Activated T-helper 2 cell treated with anti-CD3 and anti-CD28 coated beads, Interferon-gamma antibody, Interleukin-2, Interleukin-4, amounts not matched to agents 10 μg/mL and 5 μg/mL and 100 μg/mL, durations not matched to agents 14 hours and 24 hours and 36 hours (primary cell): ENCODE data around the gene MATCAP1. TPM values are rescaled to one million over a fixed set of nuclear protein-coding genes. Genes with fewer than 3 reads are reported as not detected.
A peak's percentile ranks its signal among the peaks of the same experiment; 100 is the strongest.

Experiments
- DNase-seq: peaks from one replicate; pipeline ENCODE4 v3.0.0; 2021; ENCODE audit warnings: low spot score
- H3K27ac Mint-ChIP-seq: one replicate; pipeline ENCODE4 v1.8.0; 2021; ENCODE audit warnings: mixed read lengths
- H3K27me3 Mint-ChIP-seq: one replicate; pipeline ENCODE4 v1.8.0; 2021; ENCODE audit warnings: low read depth, mixed read lengths
- H3K36me3 Mint-ChIP-seq: one replicate; pipeline ENCODE4 v1.8.0; 2021; ENCODE audit warnings: low read depth, mixed read lengths
- H3K4me1 Mint-ChIP-seq: one replicate; pipeline ENCODE4 v1.8.0; 2021; ENCODE audit warnings: low read depth, mixed read lengths
- H3K4me3 Mint-ChIP-seq: one replicate; pipeline ENCODE4 v1.8.0; 2021; ENCODE audit warnings: low read depth, mild to moderate bottlenecking, moderate library complexity, mixed read lengths
- H3K9me3 Mint-ChIP-seq: one replicate; pipeline ENCODE4 v1.8.0; 2021; ENCODE audit warnings: mixed read lengths
- intact Hi-C: fragments of 100-400 bp; cut with micrococcal nuclease; formaldehyde crosslinking; loops from one replicate; pipeline ENCODE4 v1.15.1; 2023
- total RNA-seq: library from RNA; stranded (reverse); gene quantifications from 2 replicates; pipeline ENCODE4 v1.2.3, GENCODE V29; 2022

Gene MATCAP1
- total RNA-seq, 1 donor from 2014 or later, result 59.5 TPM

GRCh38 chr16:67202956-67203493, 19.3 kb upstream of the MATCAP1 start:
- peaks cover 33% of the 10 kb centered on the region for H3K36me3 Mint-ChIP-seq
- H3K27ac Mint-ChIP-seq, result no peak overlapping the region
- DNase-seq, result no peak
- intact Hi-C loops, result no loop called here
- no peaks in the 10 kb centered on the region for H3K27me3 Mint-ChIP-seq
- no peak overlapping the region for H3K4me3 Mint-ChIP-seq
- no peaks in the 10 kb centered on the region for H3K9me3 Mint-ChIP-seq
- H3K4me1 Mint-ChIP-seq, result no peaks in the 10 kb centered on the region

- H3K36me3 Mint-ChIP-seq, result peaks cover 38% of the 10 kb centered on the region
- no peak overlapping the region for H3K27ac Mint-ChIP-seq
- no peaks in the 10 kb centered on the region for H3K27me3 Mint-ChIP-seq
- DNase-seq, result no peak
- H3K9me3 Mint-ChIP-seq, result no peaks in the 10 kb centered on the region
- H3K4me1 Mint-ChIP-seq, result no peaks in the 10 kb centered on the region
- no peak overlapping the region for H3K4me3 Mint-ChIP-seq
- intact Hi-C loops, result no loop called here
These were observed 18.7 kb upstream of the MATCAP1 start for GRCh38 chr16:67202426-67202825.

DNA sequence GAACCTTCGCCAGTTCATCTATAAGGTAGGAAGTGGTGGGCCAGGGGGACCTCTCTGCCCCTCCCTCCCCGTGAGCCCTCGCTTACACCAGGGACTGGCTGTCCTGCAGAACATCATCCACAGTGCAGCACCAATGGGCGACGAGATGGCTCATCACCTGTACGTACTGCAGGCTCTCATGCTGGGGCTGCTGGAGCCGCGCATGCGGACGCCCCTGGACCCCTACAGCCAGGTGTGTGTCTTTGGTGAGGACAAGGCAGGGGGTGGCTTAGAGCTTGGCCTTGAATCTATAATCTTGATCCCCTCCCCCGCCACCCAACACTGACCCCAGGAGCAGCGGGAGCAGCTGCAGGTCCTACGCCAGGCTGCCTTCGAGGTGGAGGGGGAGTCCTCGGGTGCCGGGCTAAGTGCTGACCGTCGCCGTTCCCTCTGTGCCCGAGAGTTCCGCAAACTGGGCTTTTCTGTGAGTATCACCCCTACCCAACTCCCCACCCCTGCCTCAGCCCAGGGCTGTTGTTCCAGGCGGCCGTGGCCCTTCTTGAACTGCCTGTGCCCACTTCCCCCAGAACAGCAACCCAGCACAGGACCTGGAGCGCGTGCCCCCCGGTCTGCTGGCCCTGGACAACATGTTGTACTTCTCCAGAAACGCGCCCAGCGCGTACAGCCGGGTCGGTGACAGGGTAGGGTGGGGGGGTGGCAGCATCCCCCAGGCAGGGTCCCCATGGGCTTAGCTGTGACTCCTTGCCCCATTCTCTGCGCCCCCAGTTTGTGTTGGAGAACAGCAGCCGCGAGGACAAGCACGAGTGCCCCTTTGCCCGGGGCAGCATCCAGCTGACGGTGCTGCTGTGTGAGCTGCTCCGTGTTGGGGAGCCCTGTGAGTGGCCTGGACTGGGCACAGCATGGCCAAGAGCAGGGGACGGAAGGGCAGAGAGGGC, 17.9 kb upstream of the MATCAP1 start:
- intact Hi-C loops, result no loop called here
- Mint-ChIP-seq H3K4me1 (no peaks in the 10 kb centered on the region), H3K36me3 (peaks cover 43% of the 10 kb centered on the region), H3K27ac (no peak overlapping the region), H3K27me3 (no peaks in the 10 kb centered on the region), H3K4me3 (no peak overlapping the region), H3K9me3 (no peaks in the 10 kb centered on the region)
- no peak for DNase-seq

DNA sequence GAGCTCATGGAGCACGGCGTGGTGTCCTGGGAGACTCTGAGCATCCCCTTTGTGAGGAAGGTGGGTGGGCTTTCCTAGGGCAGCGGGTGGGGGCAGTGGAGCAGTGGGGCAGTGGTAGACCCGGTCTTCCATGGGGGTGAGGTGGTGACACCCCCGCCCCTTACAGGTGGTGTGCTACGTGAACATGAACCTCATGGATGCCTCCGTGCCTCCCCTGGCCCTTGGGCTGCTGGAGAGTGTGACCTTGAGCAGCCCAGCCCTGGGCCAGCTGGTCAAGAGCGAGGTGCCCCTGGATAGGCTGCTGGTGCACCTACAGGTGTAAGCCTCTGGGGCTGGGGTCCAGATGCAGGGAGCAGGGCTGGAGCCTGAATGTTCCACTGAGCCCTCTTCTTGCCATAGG, 16.7 kb upstream of the MATCAP1 start:
- H3K4me3 Mint-ChIP-seq, result no peak overlapping the region
- no peaks in the 10 kb centered on the region for H3K27me3 Mint-ChIP-seq
- no peak overlapping the region for H3K27ac Mint-ChIP-seq
- no peak for DNase-seq
- peaks cover 7% of the 10 kb centered on the region for H3K4me1 Mint-ChIP-seq
- intact Hi-C loops, result no loop called here
- H3K9me3 Mint-ChIP-seq, result no peaks in the 10 kb centered on the region
- H3K36me3 Mint-ChIP-seq, result peaks cover 47% of the 10 kb centered on the region

DNA sequence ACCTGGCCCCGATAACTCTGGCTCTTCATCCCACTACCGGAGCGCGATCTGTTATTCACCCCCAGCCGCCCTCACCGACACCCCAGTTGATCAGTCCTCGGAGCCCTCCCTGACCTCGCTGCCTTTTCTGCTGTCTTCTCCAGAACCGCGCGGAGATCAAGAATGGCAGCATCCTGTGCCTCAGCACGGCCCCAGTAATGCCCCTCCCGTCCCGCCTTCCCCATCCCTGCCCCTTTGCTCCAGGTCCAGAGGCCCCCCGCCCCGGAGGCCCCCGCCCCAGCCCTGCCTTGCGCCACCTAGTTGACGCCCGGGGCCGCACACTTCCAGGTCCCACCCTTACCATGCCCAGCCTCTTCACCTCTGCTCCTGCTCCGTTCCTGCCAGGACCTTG, 16.0 kb upstream of the MATCAP1 start:
- Mint-ChIP-seq H3K4me1 (peaks cover 7% of the 10 kb centered on the region), H3K27me3 (no peaks in the 10 kb centered on the region), H3K4me3 (no peak overlapping the region), H3K36me3 (peaks cover 54% of the 10 kb centered on the region), H3K9me3 (no peaks in the 10 kb centered on the region), H3K27ac (no peak overlapping the region)
- DNase-seq, result no peak
- intact Hi-C loops, result no loop called here

GRCh38 chr16:67199011-67199807, 15.4 kb upstream of the MATCAP1 start, which contains the start of gene ELMO3:
TSS of gene ELMO3 (plus strand) at chr16:67199131. CDS start at chr16:67199327, 196 bp downstream.
- Mint-ChIP-seq H3K36me3 (peaks cover 60% of the 10 kb centered on the region), H3K4me3 (no peak within 1 kb of the TSS), H3K27me3 (no peaks in the 10 kb centered on the region), H3K27ac (no peak within 1 kb of the TSS), H3K9me3 (no peaks in the 10 kb centered on the region), H3K4me1 (peaks cover 7% of the 10 kb centered on the region)
- intact Hi-C loops, result no loop called here
- DNase-seq, result no peak

DNA sequence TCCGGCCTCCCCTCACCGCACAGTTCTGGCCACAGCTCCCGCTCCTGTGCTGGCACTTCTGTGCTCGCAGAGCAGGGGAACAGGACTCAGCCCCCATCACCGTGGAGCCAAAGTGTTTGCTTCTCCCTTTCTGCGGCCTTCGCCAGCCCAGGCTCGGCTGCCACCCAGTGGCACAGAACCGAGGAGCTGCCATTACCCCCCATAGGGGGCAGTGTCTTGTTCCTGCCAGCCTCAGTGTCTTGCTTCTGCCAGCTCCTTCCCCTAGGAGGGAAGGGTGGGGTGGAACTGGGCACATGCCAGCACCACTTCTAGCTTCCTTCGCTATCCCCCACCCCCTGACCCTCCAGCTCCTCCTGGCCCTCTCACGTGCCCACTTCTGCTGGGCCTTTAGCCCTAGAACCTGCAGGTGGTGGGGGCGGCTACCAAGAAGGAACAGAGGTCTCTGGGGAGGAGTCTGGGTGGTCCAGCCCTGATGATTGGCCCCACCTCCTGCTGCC, 14.5 kb upstream of the MATCAP1 start:
- no peaks in the 10 kb centered on the region for H3K9me3 Mint-ChIP-seq
- H3K27me3 Mint-ChIP-seq, result no peaks in the 10 kb centered on the region
- H3K27ac Mint-ChIP-seq, result no peak overlapping the region
- DNase-seq, result no peak
- intact Hi-C loops, result no loop called here
- peaks cover 69% of the 10 kb centered on the region for H3K36me3 Mint-ChIP-seq
- H3K4me1 Mint-ChIP-seq, result peaks cover 16% of the 10 kb centered on the region
- H3K4me3 Mint-ChIP-seq, result no peak overlapping the region

DNA sequence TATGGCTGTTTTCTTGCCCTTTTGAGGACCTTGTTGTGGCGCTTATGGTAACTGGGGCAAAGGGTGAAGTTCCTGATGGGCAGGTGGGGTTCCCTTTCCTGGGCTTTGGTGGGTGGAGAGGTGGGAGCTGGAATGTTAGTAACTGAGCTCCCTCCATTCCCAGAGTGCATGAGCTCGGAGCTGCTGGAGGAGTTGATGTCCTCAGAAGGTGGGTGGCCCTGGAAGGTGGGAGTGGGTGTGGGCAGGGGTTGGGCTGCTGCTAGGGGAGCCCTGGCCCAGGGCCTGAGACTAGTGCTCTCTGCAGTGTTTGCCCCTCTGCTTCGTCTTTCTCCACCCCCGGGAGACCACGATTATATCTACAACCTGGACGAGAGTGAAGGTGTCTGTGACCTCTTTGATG, 13.9 kb upstream of the MATCAP1 start:
- DNase-seq, result no peak
- peaks cover 75% of the 10 kb centered on the region for H3K36me3 Mint-ChIP-seq
- H3K27me3 Mint-ChIP-seq, result no peaks in the 10 kb centered on the region
- H3K4me1 Mint-ChIP-seq, result peaks cover 21% of the 10 kb centered on the region
- no peak overlapping the region for H3K27ac Mint-ChIP-seq
- no peak overlapping the region for H3K4me3 Mint-ChIP-seq
- no peaks in the 10 kb centered on the region for H3K9me3 Mint-ChIP-seq
- intact Hi-C loops, result no loop called here

DNA sequence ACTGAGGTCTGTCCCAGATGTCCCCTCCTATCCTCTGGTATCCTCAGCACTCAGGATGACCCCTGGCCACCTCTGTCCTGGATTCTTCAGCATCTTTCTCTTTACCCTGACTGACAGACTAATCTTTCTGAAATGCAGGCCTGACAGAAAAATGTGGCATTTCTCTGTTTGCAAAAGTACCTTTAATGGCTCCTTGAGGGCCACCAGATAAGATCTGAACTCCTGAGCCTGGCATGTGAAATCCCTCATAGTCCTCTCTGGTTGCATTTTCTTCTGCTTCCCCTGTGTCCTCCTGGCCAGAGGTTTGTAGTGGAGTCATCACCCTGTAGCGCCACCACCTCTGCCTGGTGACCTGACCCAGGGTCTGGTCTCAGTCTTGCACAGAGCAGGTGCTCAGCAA, 13.1 kb upstream of the MATCAP1 start:
- no peaks in the 10 kb centered on the region for H3K9me3 Mint-ChIP-seq
- DNase-seq, result no peak
- intact Hi-C loops, result no loop called here
- H3K4me3 Mint-ChIP-seq, result no peak overlapping the region
- H3K36me3 Mint-ChIP-seq, result peaks cover 71% of the 10 kb centered on the region
- H3K27me3 Mint-ChIP-seq, result no peaks in the 10 kb centered on the region
- peaks cover 24% of the 10 kb centered on the region for H3K4me1 Mint-ChIP-seq
- no peak overlapping the region for H3K27ac Mint-ChIP-seq

- Mint-ChIP-seq H3K4me3 (peak overlapping the region; percentile 39), H3K4me1 (peaks cover 30% of the 10 kb centered on the region), H3K27me3 (no peaks in the 10 kb centered on the region), H3K9me3 (no peaks in the 10 kb centered on the region), H3K27ac (no peak overlapping the region), H3K36me3 (peaks cover 69% of the 10 kb centered on the region)
- no peak for DNase-seq
- intact Hi-C loops, result no loop called here
These were observed 11.9 kb upstream of the MATCAP1 start for GRCh38 chr16:67195676-67196075.

GRCh38 chr16:67194260-67194659, 10.5 kb upstream of the MATCAP1 start:
- Mint-ChIP-seq H3K27me3 (no peaks in the 10 kb centered on the region), H3K27ac (no peak overlapping the region), H3K9me3 (no peaks in the 10 kb centered on the region), H3K36me3 (peaks cover 60% of the 10 kb centered on the region), H3K4me3 (peak overlapping the region; percentile 85), H3K4me1 (peaks cover 30% of the 10 kb centered on the region)
- intact Hi-C loops, result no loop called here
- DNase-seq, result no peak

DNA sequence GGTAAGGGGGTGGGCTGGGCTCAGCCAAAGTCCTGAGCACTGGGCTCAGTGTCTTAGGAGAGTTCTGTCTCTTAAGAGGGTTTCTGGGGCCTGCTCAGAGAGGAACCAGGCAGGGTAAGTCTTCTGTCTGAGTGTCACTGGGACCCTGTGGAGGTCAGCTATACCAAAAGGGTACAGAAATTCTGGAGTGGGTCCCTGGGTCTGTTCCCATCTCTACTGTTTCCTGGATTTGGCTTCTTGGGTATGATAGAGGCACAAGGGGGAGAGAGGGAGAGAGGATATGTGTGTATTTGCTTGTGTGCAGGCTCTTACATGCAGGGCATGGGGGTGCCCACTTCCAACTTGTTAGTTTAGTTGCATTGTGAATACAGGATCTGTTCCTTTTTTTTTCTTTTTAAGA, 9.8 kb upstream of the MATCAP1 start:
- Mint-ChIP-seq H3K27me3 (no peaks in the 10 kb centered on the region), H3K4me3 (peak overlapping the region; percentile 85), H3K4me1 (peaks cover 30% of the 10 kb centered on the region), H3K27ac (peak overlapping the region; percentile 48), H3K36me3 (peaks cover 59% of the 10 kb centered on the region), H3K9me3 (no peaks in the 10 kb centered on the region)
- intact Hi-C loops, result no loop called here
- DNase-seq, result no peak
